CD4-positive, alpha-beta T cell treated with Interleukin-6 at 100 ng/mL for 8 hours (primary cell): ENCODE measurements around the gene GMEB1.
A peak's percentile ranks its signal among the peaks of the same experiment; 100 is the strongest.

Source experiments
- DNase-seq: peaks from one replicate; pipeline ENCODE4 v3.0.0-alpha.2; 2020; ENCODE audit warnings: mixed read lengths, low spot score

The GMEB1 gene

DNA sequence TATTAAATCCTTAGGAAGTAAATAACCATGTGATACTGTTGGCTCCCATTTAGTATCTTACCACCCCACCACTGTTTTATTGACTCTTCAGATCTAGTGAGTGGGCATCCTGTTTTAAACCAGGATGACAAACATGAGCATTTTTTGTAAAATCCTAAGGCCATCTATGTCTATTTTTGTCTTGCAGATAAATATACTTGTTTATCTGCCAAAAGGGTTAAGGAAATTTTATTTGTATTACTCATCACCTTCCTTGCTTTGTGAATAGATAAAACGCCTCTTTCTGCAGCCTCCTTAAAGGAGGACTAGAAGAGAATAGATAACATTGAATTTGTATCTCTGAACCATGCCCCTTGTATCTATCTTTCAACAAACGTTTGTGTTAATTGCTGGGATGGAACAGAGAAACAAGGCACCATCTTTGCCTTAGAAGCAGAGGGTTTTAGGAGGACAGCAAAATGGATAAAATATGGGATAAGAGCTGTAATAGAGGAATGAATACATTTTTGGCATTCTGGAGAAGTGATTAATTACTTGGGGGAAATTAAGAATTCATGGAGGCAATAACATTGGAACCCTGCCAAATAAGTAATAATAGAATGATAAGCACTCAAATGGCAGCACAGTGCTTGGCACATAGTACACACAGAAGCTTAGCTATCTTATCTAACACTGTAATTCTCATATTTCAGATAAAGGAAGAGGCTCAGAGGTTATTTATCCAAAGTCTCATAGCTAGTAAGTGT, 82.9 kb downstream of the GMEB1 start:
- DNase-seq = no peak

DNA sequence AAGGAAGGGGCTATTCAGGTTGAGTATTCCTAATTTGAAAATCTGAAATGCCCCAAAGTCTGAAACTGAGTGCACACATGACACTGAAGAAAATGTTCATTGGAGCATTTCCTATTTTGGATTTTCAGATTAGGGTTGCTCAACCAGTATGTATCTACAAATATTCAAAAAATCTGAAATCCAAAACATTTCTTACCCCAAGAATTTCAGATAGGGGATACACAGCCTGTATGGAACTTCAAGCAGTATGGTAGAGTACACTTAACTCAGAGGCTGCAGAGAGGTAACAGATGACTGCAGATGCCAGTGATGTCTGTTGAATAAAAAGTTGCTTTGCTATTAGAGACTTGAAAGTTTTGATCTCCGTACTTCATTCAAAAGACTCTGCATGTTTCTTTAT, 87.1 kb downstream of the GMEB1 start:
- DNase-seq = no peak

DNA sequence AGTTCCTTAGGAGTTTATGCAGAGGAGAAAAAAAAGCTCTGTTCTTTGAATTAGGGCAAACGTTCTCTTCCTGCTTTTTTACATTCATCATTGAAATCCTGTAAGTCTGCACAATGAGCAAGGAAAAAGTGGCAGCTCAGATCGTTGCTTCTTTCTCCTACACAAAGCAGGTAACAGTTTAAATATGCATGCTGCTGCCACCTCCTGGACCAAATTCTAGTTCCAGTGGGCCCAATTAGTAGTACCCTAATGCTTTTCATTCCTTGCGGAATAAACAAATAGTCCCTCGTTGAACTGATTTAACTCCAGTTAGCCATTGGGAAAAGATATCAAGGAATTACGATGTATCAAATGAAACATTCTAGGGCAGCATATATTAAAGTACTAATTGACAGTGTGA, 88.3 kb downstream of the GMEB1 start:
- peak; percentile 6 for DNase-seq

DNA sequence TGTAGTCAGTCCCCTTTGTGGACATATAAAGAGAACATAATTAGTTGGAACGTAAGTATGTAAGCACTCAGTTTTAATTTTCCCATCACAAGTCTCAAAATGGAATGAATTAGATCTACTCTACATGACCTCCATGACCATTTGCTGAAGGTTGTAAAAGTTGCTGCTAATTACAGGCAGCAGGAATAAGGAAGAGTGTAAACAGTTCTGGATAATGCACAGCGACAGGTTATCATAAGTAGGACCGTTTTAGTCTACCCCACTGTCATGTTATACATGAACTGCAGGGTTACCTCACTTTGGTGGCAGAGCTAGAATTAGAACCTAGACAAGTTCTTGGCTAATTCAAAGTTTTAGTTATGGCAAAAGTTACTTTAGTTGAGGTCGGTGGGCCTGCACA, 89.8 kb downstream of the GMEB1 start:
- no peak for DNase-seq

DNA sequence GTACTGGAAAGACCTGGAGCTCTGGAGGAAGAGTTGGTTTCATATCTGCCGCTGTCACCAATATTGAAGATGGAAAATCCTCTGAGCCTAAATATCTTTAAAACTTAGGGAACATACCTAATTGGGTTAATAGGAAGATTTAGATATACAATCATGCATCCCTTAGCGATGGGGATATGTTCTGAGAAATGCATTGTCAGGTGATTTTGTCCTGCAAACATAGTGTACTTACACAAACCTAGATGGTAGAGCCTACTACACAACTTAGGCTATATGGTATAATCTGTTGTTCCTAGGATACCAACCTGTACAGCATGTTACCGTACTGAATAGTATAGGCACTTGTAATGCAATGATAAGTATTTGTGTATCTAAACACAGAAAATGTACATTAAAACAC, 90.7 kb downstream of the GMEB1 start:
- DNase-seq = no peak

DNA sequence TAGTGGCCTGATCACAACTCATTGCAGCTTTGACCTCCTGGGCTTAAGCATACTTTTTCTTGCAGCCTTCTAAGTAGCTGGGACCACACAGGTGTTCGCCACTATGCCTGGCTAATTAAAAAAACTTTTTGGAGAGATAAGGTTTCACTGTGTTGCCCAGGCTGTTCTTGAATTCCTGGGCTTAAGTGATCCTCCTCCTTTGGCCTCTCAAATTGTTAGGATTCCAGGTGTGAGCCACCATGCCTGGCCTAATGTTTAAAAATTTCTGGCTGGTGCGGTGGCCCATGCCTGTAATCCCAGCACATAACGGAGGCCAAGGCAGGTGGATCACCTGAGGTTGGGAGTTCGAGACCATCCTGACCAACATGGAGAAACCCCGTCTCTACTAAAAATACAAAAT, 92.6 kb downstream of the GMEB1 start:
- DNase-seq = no peak

DNA sequence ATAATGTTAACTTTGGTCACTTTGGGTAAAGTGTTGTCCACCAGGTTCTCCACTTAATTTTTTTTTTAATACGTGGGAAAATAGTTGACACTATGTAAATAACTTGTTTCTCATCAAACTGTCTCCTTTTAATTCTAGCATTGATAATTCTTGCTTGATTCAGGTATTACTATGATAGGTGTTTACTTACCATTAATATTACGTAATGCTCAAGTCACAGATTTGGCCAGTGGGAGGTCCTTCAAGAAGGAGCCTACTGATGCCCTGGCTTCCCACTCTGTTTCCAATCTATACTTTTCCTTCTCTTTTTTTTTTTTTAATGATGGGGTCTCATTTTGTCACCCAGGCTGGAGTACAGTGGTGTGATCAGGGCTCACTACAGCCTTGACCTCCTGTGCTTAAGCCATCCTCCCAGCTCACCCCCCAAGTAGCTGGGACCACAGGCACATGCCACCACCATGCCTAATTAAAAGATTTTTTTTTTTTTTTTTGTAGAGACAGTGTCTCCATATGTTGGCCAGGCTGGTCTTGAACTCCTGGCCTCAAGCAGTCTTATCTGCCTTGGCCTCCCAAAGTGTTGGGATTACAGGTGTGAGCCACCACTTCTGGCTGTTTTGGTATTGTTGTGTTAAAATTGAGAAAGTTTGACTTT, 98.1 kb downstream of the GMEB1 start:
- DNase-seq = no peak
